SK-N-MC (cell line): Measurements from ENCODE around the gene GAK.

Experiments
- EZH2 ChIP-seq: fragments of 200-600 bp; sonication (generic); IDR thresholded peaks from one replicate; pipeline ENCODE4 v1.6.1; 2017; ENCODE audit warnings: antibody characterized with exemption
- POLR2AphosphoS5 ChIP-seq: IDR thresholded peaks from 2 replicates; pipeline ENCODE4 v1.6.1; 2012; ENCODE audit warnings: mild to moderate bottlenecking, low read depth, low read length, borderline replicate concordance

- TF ChIP-seq EZH2 (no peak), POLR2AphosphoS5 (no peak)
Measured at GRCh38 chr4:821631-822030, 110.5 kb downstream of the GAK start.
